Measurements from ENCODE around the gene WDR89.
"Not testable (repeated sequence)": the region's sequence is repeated elsewhere in the genome, so short reads cannot be mapped to it uniquely, and the experiment has no call there.

Gene WDR89

DNA sequence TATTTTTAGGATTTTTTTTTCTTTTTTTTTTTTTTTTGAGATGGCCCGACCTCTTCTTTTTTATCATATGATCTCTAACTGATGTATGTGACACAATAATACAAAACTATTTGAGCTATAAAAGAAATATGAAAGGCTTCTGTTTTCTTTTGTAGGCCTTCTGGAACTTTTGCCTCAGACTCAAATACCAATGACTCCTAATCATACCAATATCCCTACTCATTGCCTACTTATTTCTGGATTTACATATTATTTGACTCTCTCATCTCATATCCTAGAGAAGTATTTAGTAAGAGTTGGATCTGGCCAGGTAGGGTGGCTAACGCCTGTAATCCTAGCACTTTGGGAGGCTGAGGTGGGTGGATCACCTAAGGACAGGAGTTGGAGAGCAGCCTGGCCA lies 12.7 kb upstream of the WDR89 start:
- in situ Hi-C loops (cut with HindIII; ENCODE audit: low sequenced_read_pairs), result no loop called here

DNA sequence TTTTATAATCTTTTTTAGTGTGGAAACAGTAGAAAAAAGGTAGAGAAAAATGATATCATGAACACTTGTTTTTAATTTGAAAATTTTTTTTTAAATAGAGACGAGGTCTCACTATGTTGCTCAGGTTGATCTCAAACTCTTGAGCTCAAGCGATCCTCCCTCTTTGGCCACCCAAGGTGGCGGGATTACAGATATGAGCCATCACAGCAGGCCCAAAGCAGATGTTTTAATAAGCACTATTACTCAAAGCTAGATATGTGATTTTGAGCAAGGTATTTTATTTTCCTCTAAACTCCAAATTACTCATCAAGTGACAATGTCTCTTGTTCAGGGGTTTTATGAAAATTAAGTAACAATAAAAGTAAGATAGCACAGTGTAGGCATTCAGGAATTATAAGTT lies 10.7 kb upstream of the WDR89 start:
- in situ Hi-C loops (cut with HindIII; ENCODE audit: low sequenced_read_pairs), result no loop called here

DNA sequence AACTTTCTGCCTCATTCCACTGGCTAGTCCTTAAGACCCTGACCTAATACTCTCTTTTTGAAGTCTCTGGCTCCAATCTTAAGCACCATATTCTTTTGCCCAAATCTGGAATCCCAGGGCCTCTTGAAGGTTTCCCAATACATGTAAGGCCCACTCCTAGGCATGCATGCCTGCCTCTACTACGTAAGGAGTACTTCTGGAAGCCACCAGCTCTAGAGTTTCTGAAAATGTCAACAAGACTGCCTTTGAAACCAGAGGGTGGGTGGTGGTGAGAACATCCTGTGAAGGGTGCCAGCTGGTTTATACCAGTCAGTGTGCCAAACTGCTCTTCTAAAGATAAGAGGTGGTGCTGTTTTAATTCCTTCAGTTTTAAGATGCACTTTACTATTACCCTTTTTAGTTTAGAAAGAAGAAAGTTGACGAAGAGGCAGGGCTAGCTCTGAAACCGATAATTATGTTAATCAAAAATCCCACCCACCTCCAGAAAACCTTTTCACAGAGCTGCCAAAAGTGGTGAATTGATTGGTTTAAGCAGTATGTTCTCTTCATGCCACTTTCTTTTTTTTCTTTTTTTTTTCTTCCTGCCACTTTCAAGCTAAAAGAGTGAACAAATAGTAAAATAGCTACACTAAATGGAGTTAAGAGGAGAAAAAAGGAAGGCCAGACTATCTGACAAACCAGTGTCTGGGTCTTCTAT lies 8.7 kb upstream of the WDR89 start:
- in situ Hi-C loops (cut with HindIII; ENCODE audit: low sequenced_read_pairs), result no loop called here

DNA sequence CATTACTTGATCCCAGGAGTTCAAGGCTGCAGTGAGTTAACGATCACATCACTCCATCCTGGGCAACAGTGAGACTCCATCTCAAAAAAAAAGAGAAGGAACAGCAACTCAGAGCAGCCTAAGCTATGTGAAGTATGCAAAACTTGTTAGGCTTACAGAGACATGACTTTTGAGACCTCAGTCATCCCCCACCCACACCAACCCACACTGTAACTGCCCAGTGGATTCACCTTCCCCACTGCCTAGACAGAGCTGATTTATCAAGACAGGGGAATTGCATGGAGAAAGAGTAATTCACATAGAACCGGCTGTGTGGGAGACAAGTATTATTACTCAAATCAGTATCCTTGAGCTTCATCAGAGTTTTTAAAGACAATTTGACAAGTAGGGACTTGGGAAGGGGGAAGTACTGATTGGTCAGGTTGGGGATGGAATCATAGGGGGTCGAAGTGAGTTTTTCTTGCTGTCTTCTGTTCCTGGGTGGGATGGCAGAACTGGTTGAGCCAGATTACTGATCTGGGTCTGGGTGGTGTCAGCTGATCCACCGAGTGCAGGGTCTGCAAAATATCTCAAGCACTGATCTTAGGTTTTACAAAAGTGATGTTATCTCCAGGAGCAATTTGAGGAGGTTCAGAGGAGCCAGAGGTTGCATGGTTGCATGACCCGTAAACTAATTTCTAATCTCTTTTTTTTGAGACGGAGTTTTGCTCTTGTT lies 6.2 kb upstream of the WDR89 start:
- in situ Hi-C loops (cut with HindIII; ENCODE audit: low sequenced_read_pairs), result no loop called here

DNA sequence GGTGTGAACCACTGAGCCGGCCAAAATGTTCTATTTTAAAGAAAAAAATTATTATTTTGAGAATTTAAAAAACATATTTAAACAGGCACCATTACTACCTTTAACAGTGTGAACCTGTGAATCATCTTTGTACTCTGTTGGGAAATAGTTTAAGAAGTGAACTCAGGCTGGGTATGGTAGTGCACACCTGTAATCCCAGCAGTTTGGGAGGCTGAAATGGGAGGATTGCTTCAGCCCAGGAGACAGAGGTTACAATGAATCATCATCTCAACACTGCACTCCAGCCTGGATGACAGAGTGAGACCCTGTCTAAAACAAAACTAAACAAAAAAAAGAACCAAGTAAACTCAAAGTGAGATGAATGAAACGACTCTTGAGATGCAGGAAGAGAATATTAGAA lies 3.1 kb upstream of the WDR89 start:
- in situ Hi-C loops (cut with HindIII; ENCODE audit: low sequenced_read_pairs), result no loop called here

DNA sequence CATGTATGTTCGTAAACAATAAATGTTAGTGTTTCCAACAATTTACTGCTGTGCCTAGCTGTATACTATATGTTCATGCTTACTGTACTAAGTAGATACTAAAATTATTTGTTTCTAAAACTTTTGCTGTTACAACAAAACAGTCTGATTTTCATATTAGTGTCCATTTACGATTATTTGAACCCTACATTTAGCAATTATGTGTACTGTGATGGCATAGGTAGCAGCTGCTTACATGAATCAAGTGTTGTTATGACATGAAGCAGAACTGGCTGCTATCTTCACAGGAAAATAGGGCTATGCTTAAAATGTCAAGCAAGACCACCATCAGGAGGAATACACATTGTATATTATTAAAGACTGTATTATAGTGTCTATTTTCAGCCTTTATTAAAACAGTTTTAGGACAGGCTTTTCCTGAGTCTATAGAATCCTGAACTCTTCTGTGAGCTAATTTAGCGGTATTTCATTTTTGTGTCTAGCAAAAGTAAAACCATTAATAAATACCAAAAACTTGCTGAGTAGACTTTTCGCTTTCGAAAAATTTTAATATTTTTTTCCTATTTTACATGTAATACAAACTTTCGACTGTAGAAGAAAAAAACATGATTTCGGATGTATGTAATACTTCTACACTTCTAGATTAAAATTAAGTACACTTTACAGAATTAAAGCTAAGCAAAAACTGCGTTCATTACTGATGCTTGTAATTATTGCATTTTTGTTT lies 1.1 kb upstream of the WDR89 start:
- in situ Hi-C loops (cut with HindIII; ENCODE audit: low sequenced_read_pairs), result no loop called here

DNA sequence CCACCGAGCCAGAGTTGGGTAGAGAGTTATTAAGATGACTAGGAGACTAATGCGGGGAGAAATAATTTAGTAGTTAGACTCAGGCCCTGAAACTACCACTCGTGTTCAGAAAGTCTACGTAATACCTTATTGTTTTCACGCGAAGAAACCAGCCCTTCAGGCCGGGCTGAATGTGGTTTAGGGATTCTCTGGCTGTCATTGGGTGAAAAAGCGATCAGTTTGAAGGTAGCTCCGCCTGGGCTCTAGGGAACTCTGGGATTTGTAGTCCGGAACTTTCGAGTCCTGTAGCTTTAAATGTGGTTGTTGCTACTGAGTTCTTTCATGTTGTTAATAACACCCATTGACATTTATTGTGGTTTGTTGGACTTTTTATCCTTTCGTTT lies 549 bp upstream of the WDR89 start:
- in situ Hi-C loops (cut with HindIII; ENCODE audit: low sequenced_read_pairs), result no loop called here

DNA sequence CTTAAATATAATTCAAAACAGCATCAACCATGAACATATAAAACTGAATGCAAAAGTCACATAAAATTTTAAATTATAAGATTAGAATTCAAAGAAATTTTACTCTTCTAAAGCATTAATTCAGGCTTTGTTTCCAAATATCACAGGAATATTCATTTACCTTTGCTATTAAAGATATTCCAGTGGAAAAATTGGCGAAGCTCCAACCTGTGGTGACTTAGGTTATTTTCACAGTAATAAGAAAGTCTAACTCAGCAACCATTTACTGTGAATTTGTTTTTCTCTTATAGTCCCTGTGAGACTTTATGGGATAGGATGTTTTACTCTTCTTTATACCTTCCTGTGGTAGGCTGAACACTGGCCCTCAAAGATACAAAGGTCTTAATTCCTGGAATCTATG lies 3.2 kb downstream of the WDR89 start:
- in situ Hi-C loops (cut with HindIII; ENCODE audit: low sequenced_read_pairs), result no loop called here

DNA sequence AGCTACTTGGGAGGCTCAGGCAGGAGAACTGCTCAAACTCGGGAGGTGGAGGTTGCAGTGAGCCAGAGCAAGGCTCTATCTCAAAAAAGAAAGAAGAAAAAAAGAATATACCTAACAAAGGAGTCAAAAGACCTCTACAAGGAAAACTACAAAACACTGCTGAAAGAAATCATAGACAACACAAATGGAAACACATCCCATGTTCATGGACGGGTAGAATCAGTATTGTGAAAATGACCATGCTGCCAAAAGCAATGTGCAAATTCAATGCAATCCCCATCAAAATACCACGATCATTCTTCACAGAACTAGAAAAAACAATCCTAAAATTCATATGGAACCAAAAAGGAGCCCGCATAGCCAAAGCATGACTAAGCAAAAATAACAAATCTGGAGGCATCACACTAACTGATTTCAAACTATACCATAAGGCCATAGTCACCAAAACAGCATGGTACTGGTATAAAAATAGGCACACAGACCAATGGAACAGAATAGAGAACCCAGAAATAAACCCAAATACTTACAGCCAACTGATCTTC lies 5.5 kb downstream of the WDR89 start:
- in situ Hi-C loops (cut with HindIII; ENCODE audit: low sequenced_read_pairs), result not testable (repeated sequence)

DNA sequence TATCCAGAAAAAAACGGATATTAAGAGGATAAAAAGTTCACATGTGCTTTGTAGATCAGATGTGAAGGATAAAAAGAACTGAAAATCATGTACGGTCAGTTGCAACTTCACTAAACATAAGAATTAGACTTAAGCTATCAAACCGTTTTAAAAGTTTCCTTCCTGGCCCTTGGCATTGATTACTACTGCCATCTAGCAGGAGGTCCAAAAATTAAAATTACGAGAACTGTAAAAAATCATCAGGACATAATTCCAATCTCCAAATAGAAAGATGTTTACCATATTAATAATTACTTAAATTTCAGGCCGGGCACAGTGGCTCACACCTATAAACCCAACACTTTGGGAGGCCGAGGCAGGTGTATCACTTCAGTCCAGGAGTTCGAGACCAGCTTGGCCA lies 7.9 kb downstream of the WDR89 start:
- in situ Hi-C loops (cut with HindIII; ENCODE audit: low sequenced_read_pairs), result no loop called here

DNA sequence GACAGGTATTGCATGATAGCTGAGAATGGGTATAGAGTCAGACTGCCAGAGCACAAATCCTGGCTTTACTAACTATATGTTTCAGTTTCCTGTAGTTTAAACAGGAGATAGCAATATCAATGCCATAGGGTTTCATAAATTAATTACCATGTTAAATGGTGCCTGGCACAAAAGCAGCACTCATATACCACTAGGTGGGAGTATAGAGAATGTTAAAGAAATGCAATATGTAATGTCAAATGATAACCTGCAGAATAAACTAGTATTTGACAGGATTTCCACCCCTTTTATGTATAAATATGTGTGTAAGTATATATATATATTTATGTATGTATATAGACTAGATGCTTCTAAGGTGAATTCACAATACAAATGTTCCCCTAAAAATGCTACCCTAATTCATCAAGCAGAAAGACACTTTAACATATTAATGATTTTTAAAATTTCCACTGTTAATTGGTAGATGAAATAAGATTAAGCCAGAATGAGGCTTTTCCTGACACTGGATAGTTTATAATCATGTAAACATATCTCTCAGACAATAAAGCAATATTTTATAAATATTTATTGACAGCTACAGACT lies 8.6 kb downstream of the WDR89 start:
- in situ Hi-C loops (cut with HindIII; ENCODE audit: low sequenced_read_pairs), result no loop called here

DNA sequence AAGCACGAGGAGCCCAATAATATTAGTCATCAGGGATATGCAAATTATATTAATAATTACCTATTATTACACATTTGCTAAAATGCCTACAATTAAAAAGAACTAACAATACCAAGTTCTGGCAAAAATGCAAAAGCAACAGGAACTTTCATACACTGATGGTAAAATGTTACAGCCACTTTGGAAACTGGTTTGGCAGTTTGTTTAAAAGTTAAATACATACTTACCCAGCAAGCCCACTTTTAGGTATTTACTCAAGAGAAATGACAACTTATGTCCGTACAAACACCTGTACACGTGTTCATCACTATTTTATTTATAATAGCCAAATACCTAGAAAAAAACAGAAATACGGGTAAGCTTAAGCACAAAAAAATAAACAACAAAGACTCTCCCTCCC lies 17.0 kb downstream of the WDR89 start:
- in situ Hi-C loops (cut with HindIII; ENCODE audit: low sequenced_read_pairs), result no loop called here

DNA sequence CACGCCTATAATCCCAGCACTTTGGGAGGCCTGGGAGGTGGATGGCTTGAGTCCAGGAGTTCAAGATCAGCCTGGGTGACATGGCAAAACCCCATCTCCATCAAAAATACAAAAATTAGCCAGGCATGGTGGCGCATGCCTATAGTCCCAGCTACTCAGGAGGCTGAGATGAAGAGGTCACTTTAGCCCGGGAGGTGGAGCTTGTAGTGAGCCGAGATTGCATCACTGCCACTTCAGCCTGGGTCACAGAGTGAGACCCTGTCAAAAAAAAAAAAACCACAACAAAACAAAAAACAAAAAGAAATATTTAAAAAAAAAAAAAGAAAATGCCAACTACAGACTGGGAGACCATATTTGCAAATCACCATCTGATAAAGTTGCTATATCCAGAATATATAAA lies 17.5 kb downstream of the WDR89 start:
- in situ Hi-C loops (cut with HindIII; ENCODE audit: low sequenced_read_pairs), result no loop called here

DNA sequence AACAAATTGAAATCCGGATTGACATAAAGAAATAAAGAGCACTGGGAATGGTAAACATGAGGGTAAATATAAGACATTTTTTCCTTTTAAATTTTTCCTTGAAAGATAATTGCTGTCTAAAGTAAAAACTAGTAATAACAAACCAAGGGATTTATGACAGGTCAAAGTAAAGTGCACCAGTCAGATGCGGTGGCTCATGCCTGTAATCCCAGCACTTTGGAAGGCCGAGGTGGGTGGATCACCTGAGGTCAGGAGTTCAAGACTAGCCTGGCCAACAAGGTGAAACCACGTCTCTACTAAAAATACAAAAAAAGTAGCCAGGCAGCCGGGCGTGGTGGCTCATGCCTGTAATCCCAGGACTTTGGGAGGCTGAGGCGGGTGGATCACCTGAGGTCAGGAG lies 19.7 kb downstream of the WDR89 start:
- in situ Hi-C loops (cut with HindIII; ENCODE audit: low sequenced_read_pairs), result not testable (repeated sequence)

DNA sequence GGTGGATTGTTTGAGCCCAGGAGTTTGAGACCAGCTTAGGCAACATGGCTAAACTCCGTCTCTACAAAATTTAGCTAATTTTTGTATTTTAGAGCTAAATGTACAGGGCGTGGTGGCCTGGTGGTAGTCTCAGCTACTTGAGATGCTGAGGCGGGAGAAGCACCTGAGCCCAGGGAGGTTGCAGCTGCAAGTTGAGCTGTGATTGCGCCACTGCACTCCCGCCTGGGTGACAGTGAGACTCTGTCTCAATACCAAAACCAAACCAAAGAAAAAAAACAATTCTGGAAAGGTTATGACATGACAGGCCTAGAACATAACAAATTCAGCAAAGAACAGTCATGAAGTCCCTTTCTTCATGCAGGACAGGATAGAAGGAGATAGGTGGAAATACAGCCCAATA lies 25.7 kb downstream of the WDR89 start:
- in situ Hi-C loops (cut with HindIII; ENCODE audit: low sequenced_read_pairs), result no loop called here

DNA sequence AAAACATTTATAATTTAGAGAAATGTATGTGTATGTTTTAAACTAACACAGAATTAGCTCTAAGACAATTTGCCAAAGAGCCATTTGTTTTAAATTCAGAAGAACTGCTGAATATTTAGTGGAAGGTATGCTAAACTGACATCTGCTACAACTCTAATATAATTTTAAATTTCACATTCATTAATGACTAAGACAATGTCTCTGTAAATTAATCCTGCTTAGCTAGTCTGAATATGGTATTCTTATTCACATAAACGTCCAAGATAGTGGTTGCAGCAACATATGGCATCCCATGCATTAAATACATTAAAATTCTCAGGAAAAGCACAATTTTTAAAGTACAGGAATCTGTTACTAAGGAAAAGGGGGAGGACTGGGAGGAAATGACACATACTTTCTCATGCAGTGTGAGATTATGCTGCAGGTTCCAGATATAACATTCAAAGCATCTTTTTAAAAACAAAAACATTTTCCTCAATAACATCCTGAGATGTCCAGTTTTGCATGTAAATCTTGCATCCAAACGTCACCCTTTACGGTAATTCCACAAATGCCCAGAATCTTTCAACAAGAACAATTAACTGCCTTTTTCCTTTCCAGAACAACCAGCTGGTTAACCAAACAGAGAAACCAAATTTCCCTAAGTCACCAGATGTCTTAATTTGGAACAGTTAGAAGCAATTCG lies 26.9 kb downstream of the WDR89 start:
- in situ Hi-C loops (cut with HindIII; ENCODE audit: low sequenced_read_pairs), result no loop called here

DNA sequence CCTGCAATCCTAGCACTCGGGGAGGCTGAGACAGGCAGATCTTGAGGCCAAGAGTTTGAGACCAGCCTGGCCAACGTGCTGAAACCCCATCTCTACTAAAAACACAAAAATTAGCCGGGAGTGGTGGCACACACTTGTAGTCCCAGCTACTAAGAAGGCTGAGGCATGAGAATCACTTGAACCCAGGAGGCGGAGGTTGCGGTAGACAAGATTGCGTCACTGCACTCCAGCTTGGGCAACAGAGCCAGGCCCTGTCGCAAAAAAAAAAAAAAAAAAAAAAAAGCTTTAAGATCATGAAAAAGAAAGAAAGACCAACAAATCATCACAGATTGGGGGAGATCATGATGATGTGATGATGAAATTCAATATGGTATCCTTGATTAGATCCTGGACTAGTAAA lies 30.6 kb downstream of the WDR89 start:
- in situ Hi-C loops (cut with HindIII; ENCODE audit: low sequenced_read_pairs), result no loop called here

DNA sequence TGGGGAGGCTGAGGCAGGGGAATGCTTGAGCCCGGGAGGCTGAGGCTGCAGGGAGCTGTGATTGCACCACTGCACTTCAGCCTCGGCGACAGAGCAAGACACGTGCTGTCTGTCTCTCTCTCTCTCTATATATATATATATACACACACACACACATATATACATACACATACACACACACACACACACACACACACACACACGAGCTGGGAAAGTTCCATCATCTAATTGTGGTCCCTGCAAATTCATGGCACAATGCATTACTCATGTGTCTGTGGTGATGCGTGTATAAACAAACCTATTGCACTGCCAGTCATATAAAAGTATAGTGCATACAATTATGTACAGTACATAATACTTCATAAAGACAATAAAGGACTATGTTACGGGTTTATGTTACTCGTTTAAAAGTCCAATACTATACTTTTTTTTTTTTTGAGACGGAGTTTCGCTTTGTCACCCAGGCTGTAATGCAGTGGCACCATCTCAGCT lies 36.6 kb downstream of the WDR89 start:
- in situ Hi-C loops (cut with HindIII; ENCODE audit: low sequenced_read_pairs), result no loop called here

DNA sequence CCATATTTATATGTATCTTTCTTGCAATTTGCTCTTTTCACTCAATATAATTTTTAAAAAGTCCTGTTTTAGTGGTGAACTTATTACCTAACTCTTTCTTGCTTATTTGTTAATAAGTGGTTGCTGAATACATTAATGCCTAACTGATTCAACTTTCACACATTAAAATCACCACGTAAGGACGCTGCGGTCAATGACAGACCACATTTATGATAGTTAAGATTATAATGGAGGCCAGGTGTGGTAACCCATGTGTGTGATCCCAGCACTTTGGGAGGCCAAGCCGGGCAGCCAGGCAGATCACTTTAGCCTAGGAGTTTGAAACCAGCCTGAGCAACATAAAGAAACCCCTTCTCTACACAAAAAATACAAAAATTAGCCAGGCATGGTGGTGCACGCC lies 37.0 kb downstream of the WDR89 start:
- in situ Hi-C loops (cut with HindIII; ENCODE audit: low sequenced_read_pairs), result no loop called here

DNA sequence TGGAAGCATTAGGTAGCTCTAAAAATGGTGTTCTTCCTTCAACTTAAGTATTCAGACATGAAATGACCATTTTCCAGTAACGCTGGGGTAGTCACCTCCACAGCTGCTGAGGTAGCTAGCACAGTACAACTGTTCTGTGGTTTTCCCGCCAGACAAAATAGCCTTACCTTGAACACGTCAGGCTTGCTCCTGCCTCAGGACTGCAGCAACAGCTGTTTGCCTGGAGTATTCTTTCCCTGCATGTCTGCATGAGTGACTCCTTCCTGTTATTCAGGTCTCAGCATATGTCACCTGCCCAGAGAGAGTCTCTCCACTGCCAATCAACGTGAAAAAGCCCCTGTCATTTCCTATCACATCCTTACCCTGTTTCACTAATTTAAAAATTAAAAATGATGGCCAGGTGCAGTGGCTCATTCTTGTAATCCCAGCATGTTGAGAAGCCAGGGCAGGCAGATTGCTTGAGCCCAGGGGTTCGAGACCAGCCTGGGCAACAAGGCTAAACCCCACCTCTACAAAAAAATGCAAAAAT lies 37.9 kb downstream of the WDR89 start:
- in situ Hi-C loops (cut with HindIII; ENCODE audit: low sequenced_read_pairs), result no loop called here

DNA sequence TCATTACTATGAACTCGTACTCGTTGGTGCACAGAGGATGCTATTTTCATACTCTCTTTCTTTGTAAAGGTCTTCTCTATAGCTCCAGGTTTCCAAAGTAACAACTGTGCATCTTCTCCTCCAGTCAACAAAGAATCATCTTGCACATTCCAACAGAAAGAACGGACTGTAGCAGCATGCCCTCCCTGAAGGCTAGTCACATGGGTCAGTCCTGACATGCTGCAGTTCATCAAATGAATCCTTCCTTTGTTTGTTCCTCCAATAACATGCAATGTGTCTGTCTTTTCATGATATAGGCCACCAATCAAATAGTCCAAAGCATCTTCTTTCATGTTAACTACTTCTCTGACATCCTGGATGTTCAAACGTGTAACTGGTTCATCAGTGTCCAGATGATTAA lies 42.9 kb downstream of the WDR89 start:
- in situ Hi-C loops (cut with HindIII; ENCODE audit: low sequenced_read_pairs), result no loop called here
